Ecto neural progenitor cell (in vitro differentiated cells): Measurements from ENCODE around the gene ALG14.
A peak's percentile ranks its signal among the peaks of the same experiment; 100 is the strongest.
"Not testable (repeated sequence)": the region's sequence is repeated elsewhere in the genome, so short reads cannot be mapped to it uniquely, and the experiment has no call there.

ENCODE experiments used
- DNase-seq: peaks from one replicate; pipeline ENCODE4 v3.0.0-alpha.2; 2018; ENCODE audit warnings: low spot score

The ALG14 gene

GRCh38 chr1:95086949-95087533 is 14.3 kb upstream of the ALG14 start:
- no peak for DNase-seq

GRCh38 chr1:95085376-95085775 is 12.6 kb upstream of the ALG14 start:
- DNase-seq, result no peak

- DNase-seq, result no peak
These were observed 11.8 kb upstream of the ALG14 start for GRCh38 chr1:95084317-95085176.

GRCh38 chr1:95080879-95081278 is 8.1 kb upstream of the ALG14 start:
- no peak for DNase-seq

GRCh38 chr1:95080446-95080845 is 7.7 kb upstream of the ALG14 start:
- DNase-seq, result no peak

- DNase-seq, result no peak
These were observed 3.3 kb upstream of the ALG14 start for GRCh38 chr1:95076034-95076433.

- no peak for DNase-seq
These were observed 695 bp upstream of the ALG14 start for GRCh38 chr1:95073446-95073845.

- no peak for DNase-seq
These were observed 634 bp downstream of the ALG14 start for GRCh38 chr1:95072117-95072516.

GRCh38 chr1:95071539-95071938 is 1.2 kb downstream of the ALG14 start:
- no peak for DNase-seq

GRCh38 chr1:95069710-95070093 is 3.0 kb downstream of the ALG14 start:
- DNase-seq, result no peak

- DNase-seq, result no peak
These were observed 3.6 kb downstream of the ALG14 start for GRCh38 chr1:95068956-95069709.

- no peak for DNase-seq
These were observed 5.2 kb downstream of the ALG14 start for GRCh38 chr1:95067568-95067967.

GRCh38 chr1:95067062-95067461 is 5.7 kb downstream of the ALG14 start:
- no peak for DNase-seq

GRCh38 chr1:95061445-95062006 is 11.2 kb downstream of the ALG14 start:
- DNase-seq, result no peak

- DNase-seq, result no peak
These were observed 13.8 kb downstream of the ALG14 start for GRCh38 chr1:95058974-95059373.

GRCh38 chr1:95057351-95057750 is 15.4 kb downstream of the ALG14 start:
- no peak for DNase-seq

GRCh38 chr1:95049935-95050334 is 22.8 kb downstream of the ALG14 start:
- no peak for DNase-seq

GRCh38 chr1:95048317-95048716 is 24.4 kb downstream of the ALG14 start:
- DNase-seq, result no peak

GRCh38 chr1:95047624-95048023 is 25.1 kb downstream of the ALG14 start:
- DNase-seq, result not testable (repeated sequence)

GRCh38 chr1:95046359-95046758 is 26.4 kb downstream of the ALG14 start:
- DNase-seq, result no peak

- peak; percentile 88 for DNase-seq
These were observed 29.4 kb downstream of the ALG14 start for GRCh38 chr1:95043141-95043980.

GRCh38 chr1:95042286-95042685 is 30.5 kb downstream of the ALG14 start:
- no peak for DNase-seq
